AG09319 (cell line): ENCODE measurements around the gene SH3PXD2A.

Source experiments
- DNase-seq: peaks from one replicate; pipeline ENCODE4 v3.0.0-alpha.2; 2010; ENCODE audit warnings: low read depth; ENCODE audit errors: extremely low read depth
- TF ChIP-seq, protein P1 (sequence below): IDR thresholded peaks from 2 replicates; pipeline ENCODE4 v1.5.1; 2011; ENCODE audit warnings: low read depth, mild to moderate bottlenecking, inconsistent platforms, low read length, moderate library complexity

Gene SH3PXD2A

GRCh38 chr10:103853428-103854264 is 1.7 kb downstream of the SH3PXD2A start:
- TF ChIP-seq, protein P1, sequence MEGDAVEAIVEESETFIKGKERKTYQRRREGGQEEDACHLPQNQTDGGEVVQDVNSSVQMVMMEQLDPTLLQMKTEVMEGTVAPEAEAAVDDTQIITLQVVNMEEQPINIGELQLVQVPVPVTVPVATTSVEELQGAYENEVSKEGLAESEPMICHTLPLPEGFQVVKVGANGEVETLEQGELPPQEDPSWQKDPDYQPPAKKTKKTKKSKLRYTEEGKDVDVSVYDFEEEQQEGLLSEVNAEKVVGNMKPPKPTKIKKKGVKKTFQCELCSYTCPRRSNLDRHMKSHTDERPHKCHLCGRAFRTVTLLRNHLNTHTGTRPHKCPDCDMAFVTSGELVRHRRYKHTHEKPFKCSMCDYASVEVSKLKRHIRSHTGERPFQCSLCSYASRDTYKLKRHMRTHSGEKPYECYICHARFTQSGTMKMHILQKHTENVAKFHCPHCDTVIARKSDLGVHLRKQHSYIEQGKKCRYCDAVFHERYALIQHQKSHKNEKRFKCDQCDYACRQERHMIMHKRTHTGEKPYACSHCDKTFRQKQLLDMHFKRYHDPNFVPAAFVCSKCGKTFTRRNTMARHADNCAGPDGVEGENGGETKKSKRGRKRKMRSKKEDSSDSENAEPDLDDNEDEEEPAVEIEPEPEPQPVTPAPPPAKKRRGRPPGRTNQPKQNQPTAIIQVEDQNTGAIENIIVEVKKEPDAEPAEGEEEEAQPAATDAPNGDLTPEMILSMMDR = no peak
- no peak for DNase-seq

- TF ChIP-seq, protein P1 = no peak
- no peak for DNase-seq
Measured at GRCh38 chr10:103852856-103853255, 2.5 kb downstream of the SH3PXD2A start.

DNA sequence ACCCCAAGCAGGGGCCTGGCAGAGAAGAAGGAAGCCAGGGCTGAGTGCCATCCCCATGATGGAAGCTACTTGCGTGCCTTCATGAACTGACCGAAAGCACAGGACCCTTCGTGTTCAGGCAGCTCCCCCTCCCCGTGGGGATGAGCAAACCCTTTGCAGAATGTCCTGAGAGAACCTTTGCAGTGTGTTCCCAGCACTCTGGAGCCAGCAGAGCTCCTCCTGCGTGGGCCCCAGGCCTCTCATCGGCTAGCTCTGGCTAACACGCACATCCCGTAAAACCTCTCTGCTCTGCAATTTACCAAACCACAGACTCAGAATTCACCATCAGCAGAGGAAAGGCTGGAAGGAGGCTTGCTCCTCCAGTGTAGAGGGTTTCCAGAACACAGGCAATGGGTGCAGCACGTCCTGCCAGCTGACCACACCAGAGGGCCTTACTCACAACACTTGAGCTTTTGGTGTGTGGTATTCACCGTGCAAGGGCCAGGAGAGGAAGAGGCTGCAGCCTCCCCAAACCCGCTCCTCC is 3.1 kb downstream of the SH3PXD2A start:
- TF ChIP-seq, protein P1 = no peak
- no peak for DNase-seq

- TF ChIP-seq, protein P1 = no peak
Measured at GRCh38 chr10:103851261-103851660, 4.1 kb downstream of the SH3PXD2A start.

DNA sequence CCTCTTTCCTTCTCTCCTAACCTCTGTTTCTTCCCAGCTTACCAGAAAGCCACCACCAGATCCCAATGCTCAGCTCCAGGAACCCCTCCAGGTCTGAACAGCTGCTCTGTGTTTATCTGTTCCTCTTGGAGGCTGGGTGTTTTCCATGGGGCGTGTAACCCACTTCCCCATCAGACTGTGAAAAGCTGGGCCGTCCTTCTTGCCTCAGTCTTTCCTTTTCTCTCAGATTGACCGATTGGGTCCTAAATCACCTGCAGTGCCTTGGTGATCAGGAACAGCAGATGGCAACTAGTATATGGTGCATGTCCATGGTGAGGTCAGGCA is 4.8 kb downstream of the SH3PXD2A start:
- TF ChIP-seq, protein P1 = no peak
- no peak for DNase-seq

More at GRCh38 chr10:103851261-103851660, 4.1 kb downstream of the SH3PXD2A start:
- no peak for DNase-seq

DNA sequence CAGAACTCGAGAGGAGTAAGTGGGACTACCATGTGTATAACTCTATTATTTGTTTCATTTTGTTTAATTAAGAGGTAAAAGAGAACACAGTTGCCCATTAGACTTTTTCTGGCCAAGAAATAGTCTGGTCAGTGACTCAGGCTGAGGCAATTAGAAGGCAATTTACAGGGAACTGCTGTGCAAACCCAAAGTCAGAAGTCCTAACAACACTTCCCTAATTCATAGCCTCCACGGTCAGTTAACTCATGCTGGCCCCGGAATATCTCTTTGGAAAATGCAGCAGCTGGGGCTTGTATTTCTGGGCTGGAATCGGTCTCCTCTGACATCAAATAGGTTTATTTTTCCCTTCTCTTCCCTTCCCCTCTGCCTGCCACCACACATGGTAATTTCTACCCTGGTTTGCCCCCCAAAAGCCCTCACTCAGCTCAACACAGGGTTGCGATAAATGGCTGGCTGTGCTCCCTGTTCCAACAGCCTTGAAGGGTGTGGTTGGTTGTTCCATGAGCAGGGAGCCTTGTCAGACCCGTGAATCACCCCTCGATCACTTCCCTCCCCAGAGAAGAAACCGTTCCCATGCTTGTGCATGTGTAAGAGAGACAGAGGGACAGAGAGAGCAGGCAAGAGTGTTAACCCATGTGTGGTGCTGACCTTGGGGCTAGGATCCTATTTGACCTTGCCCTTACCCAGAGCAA is 5.3 kb downstream of the SH3PXD2A start:
- DNase-seq = no peak
- TF ChIP-seq, protein P1 = no peak

DNA sequence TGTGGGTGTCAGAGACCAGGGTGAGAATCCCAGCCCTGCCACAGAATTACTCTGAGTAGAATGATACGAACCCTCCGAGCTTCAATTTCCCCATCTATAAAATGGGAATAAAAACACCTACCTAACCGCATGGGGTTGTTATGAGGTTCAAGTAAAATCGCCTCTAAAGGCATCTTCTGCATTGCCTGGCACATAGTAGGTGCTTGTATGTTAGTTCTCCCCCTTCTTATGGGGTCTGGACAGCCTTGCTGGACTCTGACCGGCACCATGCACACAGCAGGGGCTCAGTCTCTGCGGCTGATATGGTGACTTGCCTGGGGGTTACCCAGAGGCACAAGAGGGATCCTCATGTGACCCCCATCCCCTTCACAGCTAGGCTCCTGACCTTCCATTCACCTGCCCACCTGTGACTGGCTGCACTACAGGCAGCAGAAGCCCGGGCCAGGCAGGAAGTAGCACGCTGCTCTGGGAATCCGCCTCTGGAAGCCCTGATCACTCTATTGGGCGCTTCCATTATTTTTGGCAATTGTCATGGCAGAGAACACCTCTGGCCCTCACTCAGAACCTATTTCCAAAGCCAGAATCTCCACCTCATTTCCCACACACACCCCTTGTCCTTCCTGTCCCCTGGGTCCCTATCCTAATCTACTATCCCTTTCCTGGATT is 6.0 kb downstream of the SH3PXD2A start:
- no peak for DNase-seq
- TF ChIP-seq, protein P1 = no peak
